NCI-H187 treated with DMSO at 0.1 percent for 48 hours (cell line): ENCODE results near the gene JOSD2.
"Not testable (repeated sequence)": the region's sequence is repeated elsewhere in the genome, so short reads cannot be mapped to it uniquely, and the experiment has no call there.

ENCODE experiments used
- DNase-seq: peaks from one replicate; lab custom pipeline; 2025; lab: John Stamatoyannopoulos, UW

JOSD2 gene

GRCh38 chr19:50475736-50476223, 35.2 kb downstream of the JOSD2 start:
- no peak for DNase-seq

- DNase-seq: no peak
These were observed 35.9 kb downstream of the JOSD2 start for GRCh38 chr19:50475101-50475568.

- not testable (repeated sequence) for DNase-seq
These were observed 37.7 kb downstream of the JOSD2 start for GRCh38 chr19:50473336-50473735.

GRCh38 chr19:50468818-50469217, 42.2 kb downstream of the JOSD2 start:
- no peak for DNase-seq

GRCh38 chr19:50467566-50467965, 43.4 kb downstream of the JOSD2 start:
- no peak for DNase-seq

GRCh38 chr19:50466706-50467039, 44.3 kb downstream of the JOSD2 start:
- DNase-seq: no peak

- no peak for DNase-seq
These were observed 44.8 kb downstream of the JOSD2 start for GRCh38 chr19:50465986-50466705.

- DNase-seq: no peak
These were observed 46.0 kb downstream of the JOSD2 start for GRCh38 chr19:50465000-50465399.

GRCh38 chr19:50464348-50464747, 46.6 kb downstream of the JOSD2 start:
- no peak for DNase-seq

- no peak for DNase-seq
These were observed 48.0 kb downstream of the JOSD2 start for GRCh38 chr19:50462970-50463369.

- peak; percentile 22 for DNase-seq
These were observed 49.7 kb downstream of the JOSD2 start for GRCh38 chr19:50461066-50461875.

- no peak for DNase-seq
These were observed 50.7 kb downstream of the JOSD2 start for GRCh38 chr19:50460161-50460765.

GRCh38 chr19:50459638-50460037, 51.4 kb downstream of the JOSD2 start:
- DNase-seq: no peak

GRCh38 chr19:50459067-50459456, 51.9 kb downstream of the JOSD2 start:
- DNase-seq: no peak

- DNase-seq: no peak
These were observed 52.5 kb downstream of the JOSD2 start for GRCh38 chr19:50458396-50459066.

- DNase-seq: no peak
These were observed 53.7 kb downstream of the JOSD2 start for GRCh38 chr19:50457300-50457699.
